NCI-H2029 treated with DMSO at 0.1 percent for 48 hours (cell line): Measurements from ENCODE around the gene PIEZO1.

ENCODE experiments used
- DNase-seq: peaks from one replicate; lab custom pipeline; 2025; lab: John Stamatoyannopoulos, UW

Gene PIEZO1

GRCh38 chr16:88766975-88767374 lies 18.0 kb downstream of the PIEZO1 start:
- no peak for DNase-seq

- no peak for DNase-seq
Measured at GRCh38 chr16:88764913-88765349, 20.1 kb downstream of the PIEZO1 start.

- no peak for DNase-seq
Measured at GRCh38 chr16:88764080-88764479, 20.9 kb downstream of the PIEZO1 start.

- DNase-seq: no peak
Measured at GRCh38 chr16:88763502-88764053, 21.4 kb downstream of the PIEZO1 start.

GRCh38 chr16:88762941-88763340 lies 22.1 kb downstream of the PIEZO1 start:
- no peak for DNase-seq

GRCh38 chr16:88762258-88762870 lies 22.7 kb downstream of the PIEZO1 start:
- DNase-seq: no peak

- DNase-seq: no peak
Measured at GRCh38 chr16:88761830-88762229, 23.2 kb downstream of the PIEZO1 start.

GRCh38 chr16:88761143-88761534 lies 23.9 kb downstream of the PIEZO1 start:
- no peak for DNase-seq

- DNase-seq: no peak
Measured at GRCh38 chr16:88760424-88761142, 24.4 kb downstream of the PIEZO1 start.

GRCh38 chr16:88759976-88760350 lies 25.1 kb downstream of the PIEZO1 start:
- no peak for DNase-seq

GRCh38 chr16:88759245-88759975 lies 25.6 kb downstream of the PIEZO1 start:
- DNase-seq: no peak

- no peak for DNase-seq
Measured at GRCh38 chr16:88758944-88759244, 26.1 kb downstream of the PIEZO1 start.

GRCh38 chr16:88758227-88758943 lies 26.6 kb downstream of the PIEZO1 start:
- DNase-seq: no peak

GRCh38 chr16:88755745-88756443 lies 29.1 kb downstream of the PIEZO1 start:
- DNase-seq: no peak

- no peak for DNase-seq
Measured at GRCh38 chr16:88754912-88755744, 29.9 kb downstream of the PIEZO1 start.

- no peak for DNase-seq
Measured at GRCh38 chr16:88754109-88754911, 30.7 kb downstream of the PIEZO1 start.

- no peak for DNase-seq
Measured at GRCh38 chr16:88753602-88754001, 31.4 kb downstream of the PIEZO1 start.

- DNase-seq: no peak
Measured at GRCh38 chr16:88753191-88753590, 31.8 kb downstream of the PIEZO1 start.

GRCh38 chr16:88752386-88753002 lies 32.5 kb downstream of the PIEZO1 start:
- DNase-seq: no peak

- no peak for DNase-seq
Measured at GRCh38 chr16:88750854-88751253, 34.2 kb downstream of the PIEZO1 start.
